Upper lobe of left lung (tissue), 6 donors: Measurements from ENCODE around the gene SLC2A10. TPM values are rescaled to one million over a fixed set of nuclear protein-coding genes. Genes with fewer than 3 reads are reported as not detected.

Source experiments
- ATAC-seq, 2 donors: fragments of 200-7000 bp; cut with Tn5 transposase; one replicate each; pipeline ENCODE4 v1.9.1; 2022; ENCODE audit warnings: mild to moderate bottlenecking in 2 of 2, moderate library complexity in 2 of 2; ENCODE audit not compliant: low FRiP score in 2 of 2
- DNase-seq, 2 donors: peaks; one replicate each; pipeline ENCODE4 v3.0.0-alpha.2; 2019 to 2020
- H3K27ac ChIP-seq, 4 donors: fragments of 200-600 bp; sonication (generic); one replicate each; pipeline ENCODE4 v1.5.1; 2016 to 2019
- H3K27me3 ChIP-seq, 4 donors: fragments of 200-600 bp; sonication (generic); one replicate each; pipeline ENCODE4 v1.5.1; 2017 to 2019
- H3K36me3 ChIP-seq, 4 donors: fragments of 200-600 bp; sonication (generic); one replicate each; pipeline ENCODE4 v1.5.1; 2016 to 2019
- H3K4me1 ChIP-seq, 4 donors: fragments of 200-600 bp; sonication (generic); one replicate each; pipeline ENCODE4 v1.5.1; 2018 to 2019
- H3K4me3 ChIP-seq, 4 donors: fragments of 200-600 bp; sonication (generic); one replicate each; pipeline ENCODE4 v1.5.1; 2017 to 2019; ENCODE audit warnings: mild to moderate bottlenecking in 2 of 4, moderate library complexity in 1 of 4
- H3K9me3 ChIP-seq, 4 donors: fragments of 200-600 bp; sonication (generic); one replicate each; pipeline ENCODE4 v1.5.1; 2018 to 2019
- EP300 ChIP-seq, 4 donors: sonication (generic); formaldehyde crosslinking; IDR thresholded peaks; one replicate each; pipeline ENCODE4 v1.5.1; 2017; ENCODE audit warnings: antibody characterized with exemption in 4 of 4, control low read depth in 2 of 4
- POLR2A ChIP-seq, 4 donors: fragments of 450-650 bp; IDR thresholded peaks; one replicate each; pipeline ENCODE4 v1.5.1; 2016 to 2017; ENCODE audit warnings: antibody characterized with exemption in 4 of 4, mild to moderate bottlenecking in 2 of 4
- POLR2AphosphoS5 ChIP-seq, 2 donors: sonication (generic); formaldehyde crosslinking; IDR thresholded peaks; one replicate each; pipeline ENCODE4 v1.5.1; 2017; ENCODE audit warnings: antibody characterized with exemption in 2 of 2
- WGBS, 2 donors: methylation state at CpG; one replicate each; pipeline ENCODE4 v1.1.5; 2017 to 2018; 5-methylcytosine and 5-hydroxymethylcytosine counted together
- total RNA-seq, 6 donors: library from RNA; depleted of rRNA in 4 of 6; stranded (reverse); fragments of >200 nt in 4 of 6; gene quantifications; one replicate each; pipeline versions ENCODE4 v1.1.0 to v1.2.1, GENCODE V29; 2016 to 2021
- TF ChIP-seq, protein P1 (sequence below), 6 experiments: fragments of 450-650 bp in 4 of 6; fragments of 200-600 bp in 2 of 6; sonication (generic) in 2 of 6; IDR thresholded peaks; one replicate each; pipeline ENCODE4 v1.5.1; 2016 to 2019; ENCODE audit warnings: antibody characterized with exemption in 6 of 6
- donor health status: DM: no; HTN: no; CAD: no; lungs with moderate emphysema.
- donor health status: DM: no; HTN: yes; CAD: no; lungs with severe emphysema.

Gene SLC2A10
- total RNA-seq, 6 donors from 2014 or later = 5.5 to 93.2 (median 13.8) TPM

- 88 to 94% methylated on average over 6 to 9 of the region's 9 CpGs for WGBS, 2 donors
- Histone ChIP-seq H3K4me3 (no peak overlapping the region), H3K4me1 (no peaks in the 10 kb centered on the region), H3K9me3 (no peaks in the 10 kb centered on the region), H3K27ac (no peak overlapping the region), H3K27me3 (no peaks in the 10 kb centered on the region), H3K36me3 (no peaks in the 10 kb centered on the region)
- TF ChIP-seq, protein P1, sequence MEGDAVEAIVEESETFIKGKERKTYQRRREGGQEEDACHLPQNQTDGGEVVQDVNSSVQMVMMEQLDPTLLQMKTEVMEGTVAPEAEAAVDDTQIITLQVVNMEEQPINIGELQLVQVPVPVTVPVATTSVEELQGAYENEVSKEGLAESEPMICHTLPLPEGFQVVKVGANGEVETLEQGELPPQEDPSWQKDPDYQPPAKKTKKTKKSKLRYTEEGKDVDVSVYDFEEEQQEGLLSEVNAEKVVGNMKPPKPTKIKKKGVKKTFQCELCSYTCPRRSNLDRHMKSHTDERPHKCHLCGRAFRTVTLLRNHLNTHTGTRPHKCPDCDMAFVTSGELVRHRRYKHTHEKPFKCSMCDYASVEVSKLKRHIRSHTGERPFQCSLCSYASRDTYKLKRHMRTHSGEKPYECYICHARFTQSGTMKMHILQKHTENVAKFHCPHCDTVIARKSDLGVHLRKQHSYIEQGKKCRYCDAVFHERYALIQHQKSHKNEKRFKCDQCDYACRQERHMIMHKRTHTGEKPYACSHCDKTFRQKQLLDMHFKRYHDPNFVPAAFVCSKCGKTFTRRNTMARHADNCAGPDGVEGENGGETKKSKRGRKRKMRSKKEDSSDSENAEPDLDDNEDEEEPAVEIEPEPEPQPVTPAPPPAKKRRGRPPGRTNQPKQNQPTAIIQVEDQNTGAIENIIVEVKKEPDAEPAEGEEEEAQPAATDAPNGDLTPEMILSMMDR (IDR thresholded peaks at IDR 0.05) = no peak
- TF ChIP-seq POLR2A (IDR thresholded peaks at IDR 0.05) (no peak), POLR2AphosphoS5 (IDR thresholded peaks at IDR 0.05) (no peak), EP300 (IDR thresholded peaks at IDR 0.05) (no peak)
- DNase-seq = no peak
- ATAC-seq = no peak
These were observed 65.6 kb downstream of the SLC2A10 start for GRCh38 chr20:46774943-46775560.

DNA sequence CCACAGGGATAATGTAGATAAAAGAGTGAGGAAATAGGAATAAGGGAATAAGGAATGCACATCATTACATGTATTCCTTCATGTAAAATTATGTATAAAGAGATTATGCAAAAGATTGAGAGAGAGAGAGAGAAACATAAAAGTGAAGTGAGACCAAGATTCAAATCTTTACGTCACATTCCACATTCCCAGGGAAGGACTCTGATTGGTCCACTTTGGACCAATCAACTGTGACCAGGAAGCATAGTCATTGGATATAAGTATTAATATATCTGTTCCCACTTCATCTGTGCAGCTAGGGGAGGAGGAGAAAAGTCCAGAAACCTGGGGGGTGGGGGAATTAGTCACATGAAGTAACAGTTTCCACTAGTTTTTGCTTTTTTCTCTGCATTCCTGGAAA is 66.4 kb downstream of the SLC2A10 start:
- TF ChIP-seq EP300 (IDR thresholded peaks at IDR 0.05) = no peak
- no peak for TF ChIP-seq POLR2AphosphoS5 (IDR thresholded peaks at IDR 0.05)
- TF ChIP-seq, protein P1 (IDR thresholded peaks at IDR 0.05) = no peak
- TF ChIP-seq POLR2A (IDR thresholded peaks at IDR 0.05) = no peak
- no peak for DNase-seq
- Histone ChIP-seq H3K27me3 (no peaks in the 10 kb centered on the region), H3K36me3 (no peaks in the 10 kb centered on the region), H3K27ac (no peak overlapping the region), H3K4me3 (no peak overlapping the region), H3K9me3 (no peaks in the 10 kb centered on the region), H3K4me1 (no peaks in the 10 kb centered on the region)
- 85 to 90% methylated on average over 1 of the region's 1 CpG for WGBS, 2 donors
- no peak for ATAC-seq

DNA sequence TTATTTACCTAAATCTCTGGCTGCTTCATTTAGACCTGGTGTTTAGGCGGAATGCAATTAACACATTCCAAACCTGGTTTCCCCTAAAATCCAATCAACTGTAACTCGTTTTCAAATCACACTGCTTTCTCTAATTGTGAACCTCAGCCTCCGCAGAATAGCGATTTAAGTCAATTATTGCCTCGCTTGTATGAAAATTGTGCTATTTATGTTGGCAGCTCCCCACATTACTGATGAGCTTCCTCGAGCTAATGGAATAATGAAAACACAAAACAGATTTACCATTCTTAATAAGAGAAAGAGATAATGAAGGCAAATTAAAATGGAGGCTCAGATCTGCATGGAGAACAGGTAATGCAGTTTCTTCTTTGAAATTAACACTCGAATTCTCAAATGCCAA is 67.9 kb downstream of the SLC2A10 start:
- no peaks in the 10 kb centered on the region for H3K9me3 ChIP-seq
- TF ChIP-seq POLR2AphosphoS5 (IDR thresholded peaks at IDR 0.05) = no peak
- TF ChIP-seq, protein P1 (IDR thresholded peaks at IDR 0.05) = no peak
- TF ChIP-seq EP300 (IDR thresholded peaks at IDR 0.05) = no peak
- no peak for TF ChIP-seq POLR2A (IDR thresholded peaks at IDR 0.05)
- no peaks in the 10 kb centered on the region for H3K36me3 ChIP-seq
- no peak overlapping the region for H3K4me3 ChIP-seq
- DNase-seq (no peak), ATAC-seq (no peak)
- 67 to 73% methylated on average over 7 of the region's 7 CpGs for WGBS, 2 donors
- H3K4me1 ChIP-seq = no peaks in the 10 kb centered on the region
- no peaks in the 10 kb centered on the region for H3K27me3 ChIP-seq
- H3K27ac ChIP-seq = no peak overlapping the region

DNA sequence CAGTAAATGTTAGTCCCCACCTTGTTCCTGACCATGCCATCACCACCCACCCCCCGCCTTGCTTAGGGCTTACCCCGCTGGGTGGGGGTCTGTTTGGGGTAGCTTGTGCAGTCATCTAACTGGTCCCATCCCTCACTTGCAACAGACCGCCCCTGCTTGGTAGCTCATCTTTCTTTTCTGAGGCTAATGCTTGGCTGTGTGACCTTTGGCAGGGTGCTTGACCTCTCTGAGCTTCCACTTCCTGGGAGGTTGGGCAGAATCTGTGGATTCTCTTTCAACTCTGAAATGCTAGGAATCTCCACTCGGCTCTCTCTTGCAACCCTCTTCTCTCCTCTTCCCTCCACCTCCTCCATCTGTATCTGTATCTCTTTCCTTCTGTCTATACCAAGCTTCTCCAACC is 70.4 kb downstream of the SLC2A10 start:
- Histone ChIP-seq H3K36me3 (no peaks in the 10 kb centered on the region), H3K27me3 (no peaks in the 10 kb centered on the region), H3K4me3 (no peak overlapping the region), H3K4me1 (no peaks in the 10 kb centered on the region), H3K27ac (no peak overlapping the region), H3K9me3 (no peaks in the 10 kb centered on the region)
- 65 to 70% methylated on average over 3 to 4 of the region's 4 CpGs for WGBS, 2 donors
- DNase-seq (no peak), ATAC-seq (no peak)
- no peak for TF ChIP-seq POLR2AphosphoS5 (IDR thresholded peaks at IDR 0.05)
- TF ChIP-seq, protein P1 (IDR thresholded peaks at IDR 0.05) = no peak
- no peak for TF ChIP-seq POLR2A (IDR thresholded peaks at IDR 0.05)
- no peak for TF ChIP-seq EP300 (IDR thresholded peaks at IDR 0.05)
